SK-N-SH (cell line): ENCODE results near the gene SCYGR1. TPM values are rescaled to one million over a fixed set of nuclear protein-coding genes. Genes with fewer than 3 reads are reported as not detected.

Experiments used
- CTCF ChIA-PET: fragments of 300-600, 350-600 bp; formaldehyde crosslinking; extraction: SDS; loops from one replicate; lab custom pipeline; 2021; lab: Yijun Ruan, JAX
- POLR2A ChIA-PET: fragments of 350-600 bp; sonication (Branson Sonifier 250); formaldehyde crosslinking; extraction: SDS; loops from one replicate; lab custom pipeline; 2020; ENCODE audit warnings: antibody characterized with exemption, inconsistent platforms; lab: Yijun Ruan, JAX
- DNase-seq: peaks from one replicate; pipeline ENCODE4 v3.0.0; 2012
- H2AFZ ChIP-seq: fragments of 200-600 bp; sonication (generic); 2 replicates; pipeline ENCODE4 v1.8.1; 2016; ENCODE audit warnings: antibody characterized with exemption, mild to moderate bottlenecking, low read depth
- H3F3A ChIP-seq: fragments of 200-600 bp; sonication (generic); replicated peaks from 2 replicates; pipeline ENCODE3; 2016; ENCODE audit warnings: antibody characterized with exemption, mild to moderate bottlenecking; ENCODE audit not compliant: insufficient read depth
- H3K27ac ChIP-seq, 2 experiments: fragments of 200-500 bp in 1 of 2; fragments of 200-600 bp in 1 of 2; sonication (Bioruptor generic) in 1 of 2; sonication (generic), shearing (Covaris generic) in 1 of 2; 2 replicates each; pipeline versions ENCODE4 v1.5.1 to v1.6.1; 2014 to 2016; ENCODE audit warnings: low read depth in 2 of 2, inconsistent platforms in 1 of 2, low read length in 1 of 2, mild to moderate bottlenecking in 1 of 2, mixed read lengths in 1 of 2
- H3K27me3 ChIP-seq: fragments of 200-600 bp; sonication (generic), shearing (Covaris generic); 2 replicates; pipeline ENCODE4 v1.6.1; 2016; ENCODE audit warnings: mixed run types; ENCODE audit not compliant: insufficient read depth
- H3K36me3 ChIP-seq, 2 experiments: fragments of 200-500 bp in 1 of 2; fragments of 200-600 bp in 1 of 2; sonication (Bioruptor generic) in 1 of 2; sonication (generic) in 1 of 2; replicated peaks in 1 of 2; 2 replicates each; pipeline versions ENCODE3 to v1.5.1; 2014 to 2016; ENCODE audit warnings: low read length in 1 of 2, mild to moderate bottlenecking in 1 of 2; ENCODE audit not compliant: insufficient read depth in 2 of 2, control insufficient read depth in 1 of 2
- H3K4me1 ChIP-seq, 2 experiments: fragments of 200-500 bp in 1 of 2; fragments of 200-600 bp in 1 of 2; sonication (Bioruptor generic) in 1 of 2; sonication (generic), shearing (Covaris generic) in 1 of 2; 2 replicates each; pipeline versions ENCODE4 v1.5.1 to v1.6.1; 2014 to 2016; ENCODE audit warnings: low read depth in 1 of 2, low read length in 1 of 2, mixed run types in 1 of 2; ENCODE audit not compliant: insufficient read depth in 2 of 2, control insufficient read depth in 1 of 2
- H3K4me2 ChIP-seq: fragments of 200-600 bp; sonication (generic), shearing (Covaris generic); 2 replicates; pipeline ENCODE4 v1.6.1; 2017; ENCODE audit warnings: mixed run types
- H3K4me3 ChIP-seq, 2 experiments: fragments of 200-500 bp in 1 of 2; fragments of 200-600 bp in 1 of 2; sonication (Bioruptor generic) in 1 of 2; sonication (generic), shearing (Covaris generic) in 1 of 2; 2 replicates each; pipeline versions ENCODE4 v1.5.1 to v1.8.1; 2014 to 2016; ENCODE audit warnings: low read depth in 2 of 2, inconsistent platforms in 1 of 2, low read length in 1 of 2, mild to moderate bottlenecking in 1 of 2, mixed read lengths in 1 of 2, moderate library complexity in 1 of 2
- H3K79me2 ChIP-seq: fragments of 200-600 bp; sonication (generic); 2 replicates; pipeline ENCODE4 v1.8.1; 2017; ENCODE audit warnings: mild to moderate bottlenecking; ENCODE audit not compliant: insufficient read depth
- H3K9ac ChIP-seq: fragments of 200-600 bp; sonication (generic); 2 replicates; pipeline ENCODE4 v1.6.1; 2017; ENCODE audit warnings: mixed run types
- H3K9me2 ChIP-seq: fragments of 200-600 bp; sonication (generic); 2 replicates; pipeline ENCODE4 v1.6.1; 2017; ENCODE audit warnings: mixed run types
- H3K9me3 ChIP-seq: fragments of 200-600 bp; sonication (generic); 2 replicates; pipeline ENCODE4 v1.6.1; 2017; ENCODE audit warnings: mixed run types, mild to moderate bottlenecking, moderate library complexity
- H4K20me1 ChIP-seq: fragments of 200-600 bp; sonication (generic); 2 replicates; pipeline ENCODE4 v1.6.1; 2017; ENCODE audit warnings: mild to moderate bottlenecking, mixed run types; ENCODE audit not compliant: insufficient read depth
- CHD2 ChIP-seq: fragments of 150-350 bp; IDR thresholded peaks from 2 replicates; pipeline ENCODE4 v1.6.1; 2018; ENCODE audit warnings: low read length; ENCODE audit not compliant: partially characterized antibody
- EP300 ChIP-seq, 2 experiments: IDR thresholded peaks; 2 replicates each; pipeline versions ENCODE4 v1.4.0 to v1.6.1; 2012; ENCODE audit warnings: borderline replicate concordance in 1 of 2, low read depth in 1 of 2, low read length in 1 of 2
- EZH2phosphoT487 ChIP-seq: fragments of 200-600 bp; sonication (generic); IDR thresholded peaks from 2 replicates; pipeline ENCODE4 v1.6.1; 2017; ENCODE audit warnings: low read depth, mixed run types, mild to moderate bottlenecking, antibody characterized with exemption, moderate library complexity, borderline replicate concordance
- FOSL2 ChIP-seq: IDR thresholded peaks from 2 replicates; pipeline ENCODE4 v1.4.0; 2012; ENCODE audit warnings: low read depth, mild to moderate bottlenecking, moderate library complexity, borderline replicate concordance
- FOXJ3 ChIP-seq: sonication (generic); formaldehyde crosslinking; IDR thresholded peaks from 2 replicates; pipeline ENCODE4 v1.5.1; 2020; ENCODE audit warnings: mild to moderate bottlenecking, missing genetic modification reagents
- GATA2 ChIP-seq: sonication (generic); formaldehyde crosslinking; IDR thresholded peaks from 2 replicates; pipeline ENCODE4 v1.5.0; 2020; ENCODE audit warnings: mild to moderate bottlenecking, missing genetic modification reagents
- MEF2A ChIP-seq: IDR thresholded peaks from 2 replicates; pipeline ENCODE4 v1.4.0; 2012; ENCODE audit warnings: low read depth, borderline replicate concordance
- MXI1 ChIP-seq: IDR thresholded peaks from 2 replicates; pipeline ENCODE4 v1.6.1; 2012; ENCODE audit warnings: mild to moderate bottlenecking, low read depth, low read length, improper control_type of control experiment
- NFIC ChIP-seq: IDR thresholded peaks from 2 replicates; pipeline ENCODE4 v1.4.0; 2012; ENCODE audit warnings: borderline replicate concordance
- NRF1 ChIP-seq: IDR thresholded peaks from 2 replicates; pipeline ENCODE4 v1.6.1; 2012; ENCODE audit warnings: low read depth, mild to moderate bottlenecking, low read length
- POLR2AphosphoS5 ChIP-seq: IDR thresholded peaks from 2 replicates; pipeline ENCODE4 v1.6.1; 2012; ENCODE audit warnings: low read depth, low read length
- RAD21 ChIP-seq: IDR thresholded peaks from 2 replicates; pipeline ENCODE4 v1.6.1; 2012; ENCODE audit warnings: mild to moderate bottlenecking, low read length
- RFX5 ChIP-seq: IDR thresholded peaks from 2 replicates; pipeline ENCODE4 v1.6.1; 2012; ENCODE audit warnings: mild to moderate bottlenecking, improper control_type of control experiment, low read length
- RXRA ChIP-seq: IDR thresholded peaks from 2 replicates; pipeline ENCODE4 v1.4.0; 2012; ENCODE audit warnings: low read depth, mild to moderate bottlenecking, borderline replicate concordance
- SIN3A ChIP-seq: IDR thresholded peaks from 2 replicates; pipeline ENCODE4 v1.6.1; 2012; ENCODE audit warnings: low read depth, mild to moderate bottlenecking, low read length, moderate library complexity, borderline replicate concordance
- TAF1 ChIP-seq: IDR thresholded peaks from 2 replicates; pipeline ENCODE4 v1.6.1; 2012; ENCODE audit warnings: low read depth, mild to moderate bottlenecking, low read length, moderate library complexity, borderline replicate concordance
- WGBS: methylation state at CpG from one replicate; pipeline ENCODE4 v1.1.6; 2017; ENCODE audit warnings: low lambda C conversion rate; 5-methylcytosine and 5-hydroxymethylcytosine counted together
- polyA plus RNA-seq, 3 experiments: library from polyadenylated mRNA; depleted of rRNA; stranded (reverse); fragments of >200 nt; gene quantifications; 2 replicates each; pipeline ENCODE4 v1.2.3, GENCODE V29; 2012
- TF ChIP-seq, protein P1 (sequence below): fragments of 200-600 bp; sonication (generic); IDR thresholded peaks from 2 replicates; pipeline ENCODE4 v1.6.1; 2017; ENCODE audit warnings: antibody characterized with exemption, mild to moderate bottlenecking, moderate library complexity
- TF ChIP-seq, protein P2 (sequence below): IDR thresholded peaks from 2 replicates; pipeline ENCODE4 v1.4.0; 2012; ENCODE audit warnings: low read depth
- TF ChIP-seq, protein P3 (sequence below): fragments of 150-350 bp; IDR thresholded peaks from 2 replicates; pipeline ENCODE4 v1.6.1; 2017; ENCODE audit warnings: antibody characterized with exemption, low read length, low read depth, borderline replicate concordance
- TF ChIP-seq, protein P4 (sequence below): fragments of 150-350 bp; IDR thresholded peaks from 2 replicates; pipeline ENCODE4 v1.6.1; 2016; ENCODE audit warnings: mild to moderate bottlenecking, low read depth, low read length

The SCYGR1 gene
- polyA plus RNA-seq, 1 of the 3 experiments (the other 2 are of a cell fraction), result not detected

GRCh38 chr2:227402959-227403358 lies 15.2 kb upstream of the SCYGR1 start:
- Histone ChIP-seq H3K4me1 (peaks cover 5 to 14% of the 10 kb centered on the region in 2 experiments; a peak in 2 of 4 replicates), H3K9me2 (no peaks in the 10 kb centered on the region), H3K4me2 (no peak overlapping the region), H4K20me1 (no peaks in the 10 kb centered on the region), H3K79me2 (no peaks in the 10 kb centered on the region), H3F3A (peaks cover 7% of the 10 kb centered on the region), H3K36me3 (no peaks in the 10 kb centered on the region), H3K4me3 (no peak overlapping the region), H3K9me3 (no peaks in the 10 kb centered on the region), H2AFZ (no peak overlapping the region), H3K27ac (no peak overlapping the region), H3K27me3 (no peaks in the 10 kb centered on the region), H3K9ac (no peak overlapping the region)
- ChIA-PET POLR2A (no interaction called here), CTCF (no interaction called here)
- WGBS, result 63% methylated on average over 4 of the region's 4 CpGs
- DNase-seq, result no peak
- TF ChIP-seq, protein P1, sequence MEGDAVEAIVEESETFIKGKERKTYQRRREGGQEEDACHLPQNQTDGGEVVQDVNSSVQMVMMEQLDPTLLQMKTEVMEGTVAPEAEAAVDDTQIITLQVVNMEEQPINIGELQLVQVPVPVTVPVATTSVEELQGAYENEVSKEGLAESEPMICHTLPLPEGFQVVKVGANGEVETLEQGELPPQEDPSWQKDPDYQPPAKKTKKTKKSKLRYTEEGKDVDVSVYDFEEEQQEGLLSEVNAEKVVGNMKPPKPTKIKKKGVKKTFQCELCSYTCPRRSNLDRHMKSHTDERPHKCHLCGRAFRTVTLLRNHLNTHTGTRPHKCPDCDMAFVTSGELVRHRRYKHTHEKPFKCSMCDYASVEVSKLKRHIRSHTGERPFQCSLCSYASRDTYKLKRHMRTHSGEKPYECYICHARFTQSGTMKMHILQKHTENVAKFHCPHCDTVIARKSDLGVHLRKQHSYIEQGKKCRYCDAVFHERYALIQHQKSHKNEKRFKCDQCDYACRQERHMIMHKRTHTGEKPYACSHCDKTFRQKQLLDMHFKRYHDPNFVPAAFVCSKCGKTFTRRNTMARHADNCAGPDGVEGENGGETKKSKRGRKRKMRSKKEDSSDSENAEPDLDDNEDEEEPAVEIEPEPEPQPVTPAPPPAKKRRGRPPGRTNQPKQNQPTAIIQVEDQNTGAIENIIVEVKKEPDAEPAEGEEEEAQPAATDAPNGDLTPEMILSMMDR, result no peak
- TF ChIP-seq FOXJ3 (CRISPR knock-in tag), result no peak
- no peak for TF ChIP-seq TAF1
- TF ChIP-seq MEF2A, result no peak
- no peak for TF ChIP-seq POLR2AphosphoS5
- TF ChIP-seq, protein P2, sequence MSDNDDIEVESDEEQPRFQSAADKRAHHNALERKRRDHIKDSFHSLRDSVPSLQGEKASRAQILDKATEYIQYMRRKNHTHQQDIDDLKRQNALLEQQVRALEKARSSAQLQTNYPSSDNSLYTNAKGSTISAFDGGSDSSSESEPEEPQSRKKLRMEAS, result no peak
- no peak for TF ChIP-seq CHD2
- no peak for TF ChIP-seq EZH2phosphoT487
- TF ChIP-seq RFX5, result no peak
- no peak for TF ChIP-seq MXI1
- no peak for TF ChIP-seq RAD21
- no peak for TF ChIP-seq EP300 (IDR thresholded peaks at IDR 0.05; ENCODE audit: borderline replicate concordance in 1 of 2, low read depth in 1 of 2, low read length in 1 of 2)
- TF ChIP-seq GATA2, result no peak
- no peak for TF ChIP-seq FOSL2

DNA sequence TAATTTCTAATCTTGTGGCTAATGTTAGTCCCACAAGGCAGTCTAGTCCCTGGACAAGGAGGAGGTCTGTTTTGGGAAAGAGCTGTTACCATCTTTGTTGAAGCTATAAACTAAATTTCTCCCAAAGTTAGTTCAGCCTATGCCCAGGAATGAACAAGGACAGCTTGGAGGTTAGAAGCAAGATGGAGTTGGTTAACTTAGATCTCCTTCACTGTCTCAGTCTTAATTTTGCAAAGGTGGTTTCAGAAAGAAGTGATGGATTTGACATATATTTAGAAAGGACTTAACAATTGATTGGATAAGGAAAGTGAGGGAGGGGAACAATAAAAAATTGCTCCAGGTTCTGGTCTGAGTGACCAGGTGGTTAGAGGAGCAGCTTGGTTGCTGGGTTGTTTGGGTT lies 14.6 kb upstream of the SCYGR1 start:
- Histone ChIP-seq H3K9me2 (no peaks in the 10 kb centered on the region), H4K20me1 (no peaks in the 10 kb centered on the region), H3K9ac (no peak overlapping the region), H3K9me3 (no peaks in the 10 kb centered on the region), H3F3A (peaks cover 7% of the 10 kb centered on the region), H3K36me3 (no peaks in the 10 kb centered on the region), H3K79me2 (no peaks in the 10 kb centered on the region), H3K4me3 (no peak overlapping the region), H3K27me3 (no peaks in the 10 kb centered on the region), H2AFZ (no peak overlapping the region), H3K27ac (no peak overlapping the region), H3K4me2 (no peak overlapping the region), H3K4me1 (peaks cover 5 to 11% of the 10 kb centered on the region in 2 experiments; a peak in 2 of 4 replicates)
- DNase-seq, result no peak
- ChIA-PET POLR2A (no interaction called here), CTCF (interaction anchor here (1.7 kb wide), 1 partner anchor 364 kb away, joined by 6 read pairs; no protein-coding TSS in a partner anchor)
- TF ChIP-seq NFIC (no peak), EP300 (IDR thresholded peaks at IDR 0.05; ENCODE audit: borderline replicate concordance in 1 of 2, low read depth in 1 of 2, low read length in 1 of 2) (no peak), RXRA (no peak), POLR2AphosphoS5 (no peak), RAD21 (no peak), NRF1 (no peak), SIN3A (no peak), TAF1 (no peak)
- TF ChIP-seq, protein P3, sequence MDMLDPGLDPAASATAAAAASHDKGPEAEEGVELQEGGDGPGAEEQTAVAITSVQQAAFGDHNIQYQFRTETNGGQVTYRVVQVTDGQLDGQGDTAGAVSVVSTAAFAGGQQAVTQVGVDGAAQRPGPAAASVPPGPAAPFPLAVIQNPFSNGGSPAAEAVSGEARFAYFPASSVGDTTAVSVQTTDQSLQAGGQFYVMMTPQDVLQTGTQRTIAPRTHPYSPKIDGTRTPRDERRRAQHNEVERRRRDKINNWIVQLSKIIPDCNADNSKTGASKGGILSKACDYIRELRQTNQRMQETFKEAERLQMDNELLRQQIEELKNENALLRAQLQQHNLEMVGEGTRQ, result no peak
- TF ChIP-seq, protein P4, sequence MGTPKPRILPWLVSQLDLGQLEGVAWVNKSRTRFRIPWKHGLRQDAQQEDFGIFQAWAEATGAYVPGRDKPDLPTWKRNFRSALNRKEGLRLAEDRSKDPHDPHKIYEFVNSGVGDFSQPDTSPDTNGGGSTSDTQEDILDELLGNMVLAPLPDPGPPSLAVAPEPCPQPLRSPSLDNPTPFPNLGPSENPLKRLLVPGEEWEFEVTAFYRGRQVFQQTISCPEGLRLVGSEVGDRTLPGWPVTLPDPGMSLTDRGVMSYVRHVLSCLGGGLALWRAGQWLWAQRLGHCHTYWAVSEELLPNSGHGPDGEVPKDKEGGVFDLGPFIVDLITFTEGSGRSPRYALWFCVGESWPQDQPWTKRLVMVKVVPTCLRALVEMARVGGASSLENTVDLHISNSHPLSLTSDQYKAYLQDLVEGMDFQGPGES, result no peak
- TF ChIP-seq, protein P1, result no peak
